ENCODE data around the gene UBALD1. TPM values are rescaled to one million over a fixed set of nuclear protein-coding genes. Genes with fewer than 3 reads are reported as not detected.

Gene UBALD1
- total RNA-seq, 4 donors from 2014 or later: 13.5 to 19.0 (median 15.4) TPM

DNA sequence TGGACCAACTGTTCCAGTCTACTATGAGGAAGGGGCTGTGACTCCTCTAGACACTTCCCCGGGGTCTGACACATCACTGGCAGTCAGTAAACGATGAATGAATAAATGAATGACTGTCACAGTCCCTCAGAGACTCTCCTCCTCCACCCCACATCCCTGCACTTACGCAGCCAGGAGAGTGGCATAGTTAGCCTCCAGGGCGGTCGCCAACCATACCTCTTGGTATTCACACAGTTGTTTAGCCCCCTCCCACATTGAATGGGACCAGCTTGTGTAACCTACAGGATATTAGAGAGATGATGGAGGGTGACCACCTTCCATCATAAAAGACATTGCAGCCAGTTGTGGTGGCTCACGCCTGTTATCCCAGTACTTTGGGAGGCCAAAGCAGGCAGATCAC, 25.7 kb downstream of the UBALD1 start:
- Histone ChIP-seq H3K27me3 (no peaks in the 10 kb centered on the region), H3K9me3 (peaks cover 0 to 6% (median 4%) of the 10 kb centered on the region in 3 donors), H3K27ac (no peak overlapping the region), H3K36me3 (no peaks in the 10 kb centered on the region), H3K4me3 (no peak overlapping the region), H3K4me1 (no peaks in the 10 kb centered on the region)
- ATAC-seq (no peak), DNase-seq (no peak)
- in situ Hi-C loops (cut with MboI; ENCODE audit: low sequenced_read_pairs in 4 of 4) (loop anchor here in 1 of 4 donors (25.0 kb wide), 1 partner anchor 102 kb away; the partner anchor contains the start of gene HMOX2), intact Hi-C loops (cut with DNase I; ENCODE audit: low total_unique reads) (no loop called here)
- TF ChIP-seq, protein P1, sequence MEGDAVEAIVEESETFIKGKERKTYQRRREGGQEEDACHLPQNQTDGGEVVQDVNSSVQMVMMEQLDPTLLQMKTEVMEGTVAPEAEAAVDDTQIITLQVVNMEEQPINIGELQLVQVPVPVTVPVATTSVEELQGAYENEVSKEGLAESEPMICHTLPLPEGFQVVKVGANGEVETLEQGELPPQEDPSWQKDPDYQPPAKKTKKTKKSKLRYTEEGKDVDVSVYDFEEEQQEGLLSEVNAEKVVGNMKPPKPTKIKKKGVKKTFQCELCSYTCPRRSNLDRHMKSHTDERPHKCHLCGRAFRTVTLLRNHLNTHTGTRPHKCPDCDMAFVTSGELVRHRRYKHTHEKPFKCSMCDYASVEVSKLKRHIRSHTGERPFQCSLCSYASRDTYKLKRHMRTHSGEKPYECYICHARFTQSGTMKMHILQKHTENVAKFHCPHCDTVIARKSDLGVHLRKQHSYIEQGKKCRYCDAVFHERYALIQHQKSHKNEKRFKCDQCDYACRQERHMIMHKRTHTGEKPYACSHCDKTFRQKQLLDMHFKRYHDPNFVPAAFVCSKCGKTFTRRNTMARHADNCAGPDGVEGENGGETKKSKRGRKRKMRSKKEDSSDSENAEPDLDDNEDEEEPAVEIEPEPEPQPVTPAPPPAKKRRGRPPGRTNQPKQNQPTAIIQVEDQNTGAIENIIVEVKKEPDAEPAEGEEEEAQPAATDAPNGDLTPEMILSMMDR (IDR thresholded peaks at IDR 0.05 in 4 of 5, conservative IDR thresholded peaks at IDR 0.05 in 1 of 5): no peak
- TF ChIP-seq POLR2A (IDR thresholded peaks at IDR 0.05): no peak

DNA sequence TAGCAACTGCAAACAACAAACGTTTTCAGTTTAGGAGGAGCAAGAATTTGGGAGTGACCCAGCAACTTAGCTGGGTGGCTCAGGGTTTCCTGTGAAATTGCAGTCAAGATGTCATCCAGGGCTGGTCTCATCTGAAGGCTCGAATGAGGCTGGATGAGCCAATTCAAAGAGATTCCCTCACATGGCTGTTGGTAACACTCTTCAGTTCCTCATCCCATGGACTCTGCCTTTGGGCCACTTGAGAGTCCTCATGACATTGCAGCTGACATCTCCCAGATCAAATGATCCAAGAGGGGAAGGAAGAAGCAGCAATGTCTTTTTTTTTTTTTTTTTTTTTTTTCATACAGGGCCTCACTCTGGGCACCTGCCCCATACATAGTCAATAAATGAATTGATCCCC, 26.3 kb downstream of the UBALD1 start:
- H3K36me3 ChIP-seq: no peaks in the 10 kb centered on the region
- in situ Hi-C loops (cut with MboI; ENCODE audit: low sequenced_read_pairs in 4 of 4): loop anchor here in 1 of 4 donors (25.0 kb wide), 1 partner anchor 101 kb away; the partner anchor contains the start of gene HMOX2
- no peaks in the 10 kb centered on the region for H3K27me3 ChIP-seq
- H3K4me1 ChIP-seq: no peaks in the 10 kb centered on the region
- H3K4me3 ChIP-seq: no peak overlapping the region
- no peak for TF ChIP-seq POLR2A (IDR thresholded peaks at IDR 0.05)
- TF ChIP-seq, protein P1 (IDR thresholded peaks at IDR 0.05 in 4 of 5, conservative IDR thresholded peaks at IDR 0.05 in 1 of 5): no peak
- intact Hi-C loops (cut with DNase I; ENCODE audit: low total_unique reads): no loop called here
- H3K27ac ChIP-seq: no peak overlapping the region
- peaks cover 0 to 6% (median 4%) of the 10 kb centered on the region in 3 donors for H3K9me3 ChIP-seq
- ATAC-seq (no peak), DNase-seq (no peak)

DNA sequence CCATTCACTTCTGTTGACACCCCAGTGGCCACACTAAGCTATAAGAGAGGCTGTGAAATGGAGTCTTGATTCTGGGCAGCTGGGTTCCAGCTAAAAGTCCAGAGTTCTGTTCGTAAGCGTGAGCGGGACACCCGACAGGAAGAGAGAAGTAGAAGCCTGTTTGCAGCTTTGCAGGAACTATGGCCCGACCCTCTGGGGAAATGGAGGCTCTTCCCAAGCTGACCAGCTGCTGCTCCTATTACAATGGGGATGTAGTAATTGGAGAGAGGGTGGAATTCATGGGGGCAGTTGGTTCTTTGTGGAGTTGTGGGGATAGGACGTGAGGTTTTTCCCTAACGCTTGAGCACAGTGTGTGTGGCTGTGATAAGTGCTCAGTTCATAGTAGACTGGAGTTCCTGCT, 28.4 kb downstream of the UBALD1 start:
- Histone ChIP-seq H3K4me3 (no peak overlapping the region), H3K4me1 (no peaks in the 10 kb centered on the region), H3K36me3 (no peaks in the 10 kb centered on the region), H3K27me3 (no peaks in the 10 kb centered on the region), H3K27ac (no peak overlapping the region), H3K9me3 (peaks cover 0 to 6% (median 4%) of the 10 kb centered on the region in 3 donors)
- ATAC-seq: no peak
- TF ChIP-seq, protein P1 (IDR thresholded peaks at IDR 0.05 in 4 of 5, conservative IDR thresholded peaks at IDR 0.05 in 1 of 5): no peak
- no peak for TF ChIP-seq POLR2A (IDR thresholded peaks at IDR 0.05)
- in situ Hi-C loops (cut with MboI; ENCODE audit: low sequenced_read_pairs in 4 of 4): loop anchor here in 1 of 4 donors (25.0 kb wide), 1 partner anchor 99 kb away; the partner anchor contains the start of gene HMOX2
- intact Hi-C loops (cut with DNase I; ENCODE audit: low total_unique reads): no loop called here
- DNase-seq: no peak

DNA sequence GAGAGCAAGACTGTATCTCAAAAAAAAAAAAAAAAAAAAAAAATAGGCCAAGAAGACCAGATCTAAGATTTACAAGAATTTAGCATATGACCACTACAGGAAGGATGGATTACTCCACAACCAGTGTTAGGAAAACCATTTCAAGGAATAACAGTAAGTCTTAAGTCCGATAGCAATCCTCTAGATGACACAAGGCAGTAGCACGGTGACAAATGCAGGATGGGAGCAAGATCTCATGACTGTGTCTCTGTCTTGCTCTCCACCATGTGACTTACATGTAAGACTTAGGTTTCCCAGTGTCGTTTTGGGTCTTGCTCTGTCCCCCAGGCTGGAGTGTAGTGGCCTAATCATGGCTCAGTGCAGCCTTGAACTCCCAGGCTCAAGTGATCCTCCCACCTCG, 30.8 kb downstream of the UBALD1 start:
- in situ Hi-C loops (cut with MboI; ENCODE audit: low sequenced_read_pairs in 4 of 4): loop anchor here in 1 of 4 donors (25.0 kb wide), 1 partner anchor 97 kb away; the partner anchor contains the start of gene HMOX2
- no peak for DNase-seq
- Histone ChIP-seq H3K27me3 (no peaks in the 10 kb centered on the region), H3K27ac (no peak overlapping the region), H3K4me1 (no peaks in the 10 kb centered on the region), H3K36me3 (no peaks in the 10 kb centered on the region), H3K4me3 (no peak overlapping the region), H3K9me3 (peaks cover 0 to 6% (median 4%) of the 10 kb centered on the region in 3 donors)
- no peak for ATAC-seq
- TF ChIP-seq, protein P1 (IDR thresholded peaks at IDR 0.05 in 4 of 5, conservative IDR thresholded peaks at IDR 0.05 in 1 of 5): no peak
- no peak for TF ChIP-seq POLR2A (IDR thresholded peaks at IDR 0.05)
- intact Hi-C loops (cut with DNase I; ENCODE audit: low total_unique reads): loop anchor here (2.0 kb wide), 1 partner anchor 77 kb away; no protein-coding TSS in a partner anchor
